H9 (cell line): ENCODE results near the gene OTUD6A. TPM values are rescaled to one million over a fixed set of nuclear protein-coding genes. Genes with fewer than 3 reads are reported as not detected.

ENCODE experiments used
- DNase-seq: peaks from one replicate; pipeline ENCODE4 v3.0.0-alpha.2; 2017
- H2AFZ ChIP-seq: one replicate; pipeline ENCODE4 v1.6.1; 2013; ENCODE audit warnings: mild to moderate bottlenecking, low read length, control low read depth, moderate library complexity
- H2AK5ac ChIP-seq: 2 replicates; pipeline ENCODE4 v1.6.1; 2013; ENCODE audit warnings: low read length, control low read depth, mixed read lengths; ENCODE audit not compliant: insufficient read length
- H2BK120ac ChIP-seq: one replicate; pipeline ENCODE4 v1.6.1; 2013; ENCODE audit warnings: low read depth, mild to moderate bottlenecking, low read length, control low read depth, inconsistent platforms; ENCODE audit not compliant: poor library complexity, severe bottlenecking
- H2BK12ac ChIP-seq: 2 replicates; pipeline ENCODE4 v1.6.1; 2013; ENCODE audit warnings: low read length, control low read depth, mixed read lengths, low read depth; ENCODE audit not compliant: insufficient read length
- H2BK15ac ChIP-seq: 2 replicates; pipeline ENCODE4 v1.6.1; 2013; ENCODE audit warnings: low read depth, low read length, control low read depth
- H2BK20ac ChIP-seq: one replicate; pipeline ENCODE4 v1.6.1; 2013; ENCODE audit warnings: low read depth, mild to moderate bottlenecking, low read length, control low read depth, inconsistent platforms; ENCODE audit not compliant: poor library complexity, severe bottlenecking
- H2BK5ac ChIP-seq: 2 replicates; pipeline ENCODE4 v1.6.1; 2013; ENCODE audit warnings: low read length, control low read depth, mixed read lengths; ENCODE audit not compliant: insufficient read length
- H3K14ac ChIP-seq: 2 replicates; pipeline ENCODE4 v1.6.1; 2013; ENCODE audit warnings: low read length, control low read depth; ENCODE audit not compliant: insufficient read depth
- H3K18ac ChIP-seq: 2 replicates; pipeline ENCODE4 v1.6.1; 2013; ENCODE audit warnings: low read depth, mild to moderate bottlenecking, mixed read lengths, low read length, control low read depth; ENCODE audit not compliant: insufficient read length
- H3K23ac ChIP-seq: 2 replicates; pipeline ENCODE4 v1.6.1; 2013; ENCODE audit warnings: low read length, control low read depth, mixed read lengths, low read depth; ENCODE audit not compliant: insufficient read length
- H3K23me2 ChIP-seq: 2 replicates; pipeline ENCODE4 v1.6.1; 2013; ENCODE audit warnings: low read depth, mild to moderate bottlenecking, mixed read lengths, low read length, control low read depth; ENCODE audit not compliant: insufficient read length, poor library complexity, severe bottlenecking
- H3K27ac ChIP-seq: 2 replicates; pipeline ENCODE4 v1.5.1; 2013; ENCODE audit warnings: low read length, control low read depth, mixed read lengths, low read depth; ENCODE audit not compliant: insufficient read length
- H3K27me3 ChIP-seq: 2 replicates; pipeline ENCODE4 v1.6.1; 2013; ENCODE audit warnings: low read length, control low read depth, inconsistent platforms; ENCODE audit not compliant: insufficient read depth
- H3K4ac ChIP-seq: 2 replicates; pipeline ENCODE4 v1.6.1; 2013; ENCODE audit warnings: low read depth, mild to moderate bottlenecking, control low read depth, inconsistent platforms, low read length, moderate library complexity
- H3K4me1 ChIP-seq: 2 replicates; pipeline ENCODE4 v1.6.1; 2013; ENCODE audit warnings: low read length, control low read depth, inconsistent platforms; ENCODE audit not compliant: insufficient read depth
- H3K4me2 ChIP-seq: 2 replicates; pipeline ENCODE4 v1.6.1; 2013; ENCODE audit warnings: low read length, control low read depth, mixed read lengths; ENCODE audit not compliant: insufficient read length, insufficient read depth
- H3K56ac ChIP-seq: 2 replicates; pipeline ENCODE4 v1.6.1; 2013; ENCODE audit warnings: low read depth, mild to moderate bottlenecking, mixed read lengths, low read length, control low read depth; ENCODE audit not compliant: insufficient read length
- H3K79me1 ChIP-seq: 2 replicates; pipeline ENCODE4 v1.6.1; 2013; ENCODE audit warnings: low read depth, mild to moderate bottlenecking, moderate library complexity, low read length, control low read depth, inconsistent platforms; ENCODE audit not compliant: insufficient read depth, poor library complexity, severe bottlenecking
- H3K79me2 ChIP-seq: 2 replicates; pipeline ENCODE4 v1.6.1; 2013; ENCODE audit warnings: low read length, control low read depth, inconsistent platforms; ENCODE audit not compliant: insufficient read depth
- H3K9ac ChIP-seq: 2 replicates; pipeline ENCODE4 v1.6.1; 2013; ENCODE audit warnings: low read length, control low read depth, mixed read lengths; ENCODE audit not compliant: insufficient read length; ENCODE audit errors: extremely low read depth
- H3K9me3 ChIP-seq: one replicate; pipeline ENCODE4 v1.6.1; 2013; ENCODE audit warnings: low read depth, low read length, inconsistent platforms; ENCODE audit not compliant: control insufficient read depth
- H3T11ph ChIP-seq: one replicate; pipeline ENCODE4 v1.6.1; 2013; ENCODE audit warnings: mild to moderate bottlenecking, low read length, control low read depth, inconsistent platforms
- H4K20me1 ChIP-seq: one replicate; pipeline ENCODE4 v1.6.1; 2013; ENCODE audit not compliant: control insufficient read depth, insufficient read length, insufficient read depth
- H4K5ac ChIP-seq: 2 replicates; pipeline ENCODE4 v1.6.1; 2013; ENCODE audit warnings: low read depth, mild to moderate bottlenecking, mixed read lengths, low read length, control low read depth; ENCODE audit not compliant: insufficient read length
- H4K8ac ChIP-seq: replicated peaks from 2 replicates; pipeline ENCODE4 v1.6.1; 2013; ENCODE audit warnings: low read length, control low read depth, mixed read lengths, low read depth; ENCODE audit not compliant: insufficient read length
- H4K91ac ChIP-seq: 2 replicates; pipeline ENCODE4 v1.6.1; 2013; ENCODE audit warnings: low read depth, mild to moderate bottlenecking, moderate library complexity, mixed read lengths, low read length, control low read depth; ENCODE audit not compliant: insufficient read length
- H3K27ac Mint-ChIP-seq, 3 experiments: 2 replicates in 2 of 3; 3 replicates in 1 of 3; pipeline ENCODE4 v1.8.0; 2020 to 2021; ENCODE audit warnings: mixed read lengths in 3 of 3, mild to moderate bottlenecking in 1 of 3, moderate library complexity in 1 of 3
- H3K27me3 Mint-ChIP-seq: 2 replicates; pipeline ENCODE4 v1.8.0; 2021; ENCODE audit warnings: low read depth, mild to moderate bottlenecking, moderate library complexity, mixed read lengths
- H3K36me3 Mint-ChIP-seq, 3 experiments: 2 replicates in 2 of 3; 3 replicates in 1 of 3; pipeline ENCODE4 v1.8.0; 2020 to 2021; ENCODE audit warnings: low read depth in 3 of 3, mixed read lengths in 3 of 3; ENCODE audit not compliant: insufficient read depth in 1 of 3
- H3K4me1 Mint-ChIP-seq, 2 experiments: 2 replicates each; pipeline ENCODE4 v1.8.0; 2020; ENCODE audit warnings: mixed read lengths in 2 of 2
- H3K4me3 Mint-ChIP-seq, 2 experiments: 2 replicates in 1 of 2; 3 replicates in 1 of 2; pipeline ENCODE4 v1.8.0; 2020 to 2021; ENCODE audit warnings: mild to moderate bottlenecking in 2 of 2, mixed read lengths in 2 of 2, moderate library complexity in 1 of 2
- H3K9me3 Mint-ChIP-seq, 2 experiments: 2 replicates in 1 of 2; 3 replicates in 1 of 2; pipeline ENCODE4 v1.8.0; 2020; ENCODE audit warnings: mild to moderate bottlenecking in 2 of 2, mixed read lengths in 2 of 2, moderate library complexity in 1 of 2
- WGBS: extraction: QIAGEN DNeasy Blood & Tissue Kit; methylation state at CpG from one replicate; pipeline ENCODE4 v1.1.7; 2013; ENCODE audit warnings: missing lambda C conversion rate, low lambda C conversion rate, mixed read lengths; ENCODE audit not compliant: insufficient read length; ENCODE audit errors: extremely low coverage; 5-methylcytosine and 5-hydroxymethylcytosine counted together
- total RNA-seq: library from RNA; stranded (reverse); gene quantifications from 2 replicates; pipeline ENCODE4 v1.2.1, GENCODE V29; 2021
- TF ChIP-seq, protein P1 (sequence below): fragments of 200-600 bp; sonication (generic); conservative IDR thresholded peaks from 3 replicates; pipeline ENCODE4 v1.8.0; 2021; ENCODE audit warnings: antibody characterized with exemption, mild to moderate bottlenecking

Gene OTUD6A
- total RNA-seq, 1 experiment from 2014 or later: not detected

DNA sequence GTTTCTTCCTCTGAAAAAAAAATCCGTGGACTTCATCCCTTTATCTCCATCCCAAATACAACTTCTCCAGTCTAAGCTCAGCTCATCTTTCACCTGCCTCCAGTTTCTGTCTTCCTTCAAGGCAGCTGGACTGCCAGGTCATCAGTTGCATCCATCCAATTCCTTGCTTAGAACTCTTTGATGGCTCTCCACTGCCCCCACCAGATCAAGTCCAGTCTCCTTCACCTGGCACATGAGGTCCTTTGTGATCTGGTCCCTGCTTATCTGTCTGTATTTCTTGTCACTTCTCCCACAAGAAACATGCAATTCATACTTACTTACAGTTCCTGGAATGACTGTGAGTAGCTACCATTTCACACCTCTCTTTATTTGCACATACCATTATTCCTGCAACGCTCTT lies 33.8 kb downstream of the OTUD6A start:
- Histone ChIP-seq H2AFZ (no peak overlapping the region), H3K9ac (no peak overlapping the region), H3K23me2 (no peaks in the 10 kb centered on the region), H3K23ac (no peak overlapping the region), H3K14ac (no peak overlapping the region), H4K20me1 (no peaks in the 10 kb centered on the region), H3K27me3 (no peaks in the 10 kb centered on the region), H2BK5ac (no peak overlapping the region), H3K79me1 (no peaks in the 10 kb centered on the region), H3K18ac (no peak overlapping the region), H3K27ac (no peak overlapping the region), H3K4me2 (no peak overlapping the region), H2BK12ac (no peak overlapping the region), H4K91ac (no peak overlapping the region), H2AK5ac (no peak overlapping the region), H3K79me2 (no peaks in the 10 kb centered on the region), H2BK20ac (no peak overlapping the region), H4K8ac (no peak overlapping the region), H4K5ac (no peak overlapping the region), H3K4ac (no peak overlapping the region), H3K56ac (no peak overlapping the region), H2BK15ac (no peak overlapping the region), H3T11ph (no peak overlapping the region), H3K4me1 (no peaks in the 10 kb centered on the region), H3K9me3 (peaks cover 34% of the 10 kb centered on the region), H2BK120ac (no peak overlapping the region)
- Mint-ChIP-seq H3K9me3 (peaks cover 62 to 68% of the 10 kb centered on the region in 2 experiments), H3K27me3 (peaks cover 3% of the 10 kb centered on the region; the same call in 1 of the 2 replicates), H3K36me3 (peaks cover 0 to 5% (median 2%) of the 10 kb centered on the region in 3 experiments; a peak in 3 of 7 replicates), H3K4me3 (no peak overlapping the region), H3K27ac (no peak overlapping the region; a peak in 1 of 7 replicates), H3K4me1 (peaks cover 0 to 3% of the 10 kb centered on the region in 2 experiments; a peak in 2 of 4 replicates)
- TF ChIP-seq, protein P1, sequence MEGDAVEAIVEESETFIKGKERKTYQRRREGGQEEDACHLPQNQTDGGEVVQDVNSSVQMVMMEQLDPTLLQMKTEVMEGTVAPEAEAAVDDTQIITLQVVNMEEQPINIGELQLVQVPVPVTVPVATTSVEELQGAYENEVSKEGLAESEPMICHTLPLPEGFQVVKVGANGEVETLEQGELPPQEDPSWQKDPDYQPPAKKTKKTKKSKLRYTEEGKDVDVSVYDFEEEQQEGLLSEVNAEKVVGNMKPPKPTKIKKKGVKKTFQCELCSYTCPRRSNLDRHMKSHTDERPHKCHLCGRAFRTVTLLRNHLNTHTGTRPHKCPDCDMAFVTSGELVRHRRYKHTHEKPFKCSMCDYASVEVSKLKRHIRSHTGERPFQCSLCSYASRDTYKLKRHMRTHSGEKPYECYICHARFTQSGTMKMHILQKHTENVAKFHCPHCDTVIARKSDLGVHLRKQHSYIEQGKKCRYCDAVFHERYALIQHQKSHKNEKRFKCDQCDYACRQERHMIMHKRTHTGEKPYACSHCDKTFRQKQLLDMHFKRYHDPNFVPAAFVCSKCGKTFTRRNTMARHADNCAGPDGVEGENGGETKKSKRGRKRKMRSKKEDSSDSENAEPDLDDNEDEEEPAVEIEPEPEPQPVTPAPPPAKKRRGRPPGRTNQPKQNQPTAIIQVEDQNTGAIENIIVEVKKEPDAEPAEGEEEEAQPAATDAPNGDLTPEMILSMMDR: peak; percentile 48; the same call in 1 of the 3 replicates
- WGBS: no CpG with 5 or more reads among the region's 2 CpGs
- peak; percentile 30 for DNase-seq
